PFSK-1 (cell line): ENCODE measurements around the gene VCL.

ENCODE experiments used
- POLR2AphosphoS5 ChIP-seq: IDR thresholded peaks from 2 replicates; pipeline ENCODE4 v1.6.1; 2012; ENCODE audit warnings: low read depth, mild to moderate bottlenecking, control low read depth, low read length, moderate library complexity
- TAF1 ChIP-seq: IDR thresholded peaks from 2 replicates; pipeline ENCODE4 v1.6.1; 2012; ENCODE audit warnings: low read length, control low read depth, borderline replicate concordance; ENCODE audit not compliant: insufficient read depth

DNA sequence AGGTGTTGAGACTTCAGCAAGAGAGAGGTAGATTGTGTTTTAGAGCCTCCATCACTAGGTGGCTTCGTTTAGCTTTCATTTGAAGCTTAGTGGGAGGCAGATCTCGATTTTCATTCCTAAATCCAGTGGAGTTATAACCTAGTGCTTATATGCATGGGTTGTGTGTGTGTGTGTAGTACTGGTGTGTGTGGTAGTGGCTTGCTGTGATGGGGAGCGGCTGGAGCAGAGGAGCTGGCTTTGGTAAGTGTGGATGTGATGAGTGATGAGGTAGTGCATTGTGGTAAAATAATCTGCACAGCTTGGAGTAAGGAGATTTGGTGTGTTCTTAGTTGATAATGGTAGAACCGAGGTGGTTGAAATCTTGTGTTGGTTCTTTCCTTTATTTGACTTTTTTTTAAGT is 109.5 kb downstream of the VCL start:
- TF ChIP-seq TAF1 (no peak), POLR2AphosphoS5 (no peak)
